ENCODE measurements around the gene CERS3.

GRCh38 chr15:100434038-100434437 is 94.7 kb downstream of the CERS3 start:
- TF ChIP-seq POLR2A (IDR thresholded peaks at IDR 0.05; ENCODE audit: low read length), result no peak
- no peak for TF ChIP-seq GATA1 (IDR thresholded peaks at IDR 0.05; ENCODE audit: low read depth, low read length)
